Mammary epithelial cell (primary cell): ENCODE results near the gene MYO7A.

Experiments used
- CTCF ChIP-seq, 2 donors: IDR thresholded peaks in 1 of 2; conservative IDR thresholded peaks in 1 of 2; 2 replicates each; pipeline ENCODE4 v1.5.1; 2011 to 2012; ENCODE audit warnings: inconsistent platforms in 2 of 2, low read length in 2 of 2, mild to moderate bottlenecking in 2 of 2, control low read depth in 1 of 2, low read depth in 1 of 2; ENCODE audit not compliant: insufficient read depth in 1 of 2; ENCODE audit errors: extremely low read depth in 1 of 2
- EZH2 ChIP-seq: IDR thresholded peaks from 2 replicates; pipeline ENCODE4 v1.6.1; 2012; ENCODE audit warnings: low read length, inconsistent platforms, borderline replicate concordance

DNA sequence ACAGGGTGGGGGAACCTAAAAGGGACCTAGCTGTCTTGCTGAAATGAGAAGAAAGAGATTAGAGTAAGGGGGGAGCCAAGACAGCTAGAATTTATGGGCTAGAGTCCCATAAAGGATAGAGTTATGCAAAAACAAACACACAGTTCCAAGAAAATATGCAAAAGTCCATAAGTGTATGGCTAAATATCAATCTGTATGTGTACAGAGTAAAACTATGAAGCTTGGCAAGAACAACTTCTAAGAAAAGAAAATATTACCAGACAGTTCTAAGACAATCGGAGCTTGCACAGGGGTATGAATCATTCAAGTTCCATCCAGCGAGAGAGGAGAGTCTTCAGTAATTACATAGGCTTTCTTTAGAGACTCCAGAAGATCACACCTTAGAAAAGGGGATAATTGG lies 131.6 kb downstream of the MYO7A start:
- no peak for TF ChIP-seq CTCF (conservative IDR thresholded peaks at IDR 0.05 in 1 of 2, IDR thresholded peaks at IDR 0.05 in 1 of 2; ENCODE audit: extremely low read depth in 1 of 2, insufficient read depth in 1 of 2, low read depth in 1 of 2, low read length in 2 of 2)
- no peak for TF ChIP-seq EZH2
